Stomach (tissue), 4 donors: Measurements from ENCODE around the gene CCDC51.

Source experiments
- POLR2A ChIP-seq, 4 donors: fragments of 450-650 bp; IDR thresholded peaks; one replicate each; pipeline ENCODE4 v1.6.1; 2016; ENCODE audit warnings: antibody characterized with exemption in 4 of 4, control low read depth in 2 of 4, mild to moderate bottlenecking in 1 of 4, moderate library complexity in 1 of 4
- TF ChIP-seq, protein P1 (sequence below), 7 experiments: fragments of 450-650 bp in 4 of 7; fragments of 200-600 bp in 3 of 7; sonication (generic) in 3 of 7; IDR thresholded peaks; one replicate each; pipeline ENCODE4 v1.5.1; 2016 to 2019; ENCODE audit warnings: antibody characterized with exemption in 7 of 7, control low read depth in 2 of 7, mild to moderate bottlenecking in 1 of 7

DNA sequence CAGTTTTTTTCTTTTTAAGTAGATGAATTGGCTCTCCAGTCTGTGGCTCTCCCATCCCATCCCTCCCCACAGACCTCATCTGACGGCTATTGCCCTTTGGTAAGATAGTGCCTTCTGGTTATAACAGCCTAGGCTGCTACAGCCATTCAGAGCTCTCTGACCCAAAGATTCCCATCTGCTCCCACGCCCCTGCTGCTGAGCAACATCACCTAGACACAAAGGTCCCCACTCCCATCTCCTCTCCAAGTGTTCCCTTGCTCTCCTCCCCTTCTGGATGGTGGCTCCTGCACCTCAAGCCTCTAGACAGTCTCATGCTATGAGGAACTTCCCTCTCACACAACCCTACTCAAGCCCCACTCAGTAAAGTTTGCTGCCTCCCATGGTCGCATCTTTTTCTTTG, 44.2 kb downstream of the CCDC51 start:
- TF ChIP-seq, protein P1, sequence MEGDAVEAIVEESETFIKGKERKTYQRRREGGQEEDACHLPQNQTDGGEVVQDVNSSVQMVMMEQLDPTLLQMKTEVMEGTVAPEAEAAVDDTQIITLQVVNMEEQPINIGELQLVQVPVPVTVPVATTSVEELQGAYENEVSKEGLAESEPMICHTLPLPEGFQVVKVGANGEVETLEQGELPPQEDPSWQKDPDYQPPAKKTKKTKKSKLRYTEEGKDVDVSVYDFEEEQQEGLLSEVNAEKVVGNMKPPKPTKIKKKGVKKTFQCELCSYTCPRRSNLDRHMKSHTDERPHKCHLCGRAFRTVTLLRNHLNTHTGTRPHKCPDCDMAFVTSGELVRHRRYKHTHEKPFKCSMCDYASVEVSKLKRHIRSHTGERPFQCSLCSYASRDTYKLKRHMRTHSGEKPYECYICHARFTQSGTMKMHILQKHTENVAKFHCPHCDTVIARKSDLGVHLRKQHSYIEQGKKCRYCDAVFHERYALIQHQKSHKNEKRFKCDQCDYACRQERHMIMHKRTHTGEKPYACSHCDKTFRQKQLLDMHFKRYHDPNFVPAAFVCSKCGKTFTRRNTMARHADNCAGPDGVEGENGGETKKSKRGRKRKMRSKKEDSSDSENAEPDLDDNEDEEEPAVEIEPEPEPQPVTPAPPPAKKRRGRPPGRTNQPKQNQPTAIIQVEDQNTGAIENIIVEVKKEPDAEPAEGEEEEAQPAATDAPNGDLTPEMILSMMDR (IDR thresholded peaks at IDR 0.05): no peak
- TF ChIP-seq POLR2A (IDR thresholded peaks at IDR 0.05): no peak
